NCI-H774 (cell line): ENCODE measurements around the gene TLNRD1.
A peak's percentile ranks its signal among the peaks of the same experiment; 100 is the strongest.

ENCODE experiments used
- DNase-seq: peaks from one replicate; lab custom pipeline; 2025; lab: John Stamatoyannopoulos, UW

Gene TLNRD1

DNA sequence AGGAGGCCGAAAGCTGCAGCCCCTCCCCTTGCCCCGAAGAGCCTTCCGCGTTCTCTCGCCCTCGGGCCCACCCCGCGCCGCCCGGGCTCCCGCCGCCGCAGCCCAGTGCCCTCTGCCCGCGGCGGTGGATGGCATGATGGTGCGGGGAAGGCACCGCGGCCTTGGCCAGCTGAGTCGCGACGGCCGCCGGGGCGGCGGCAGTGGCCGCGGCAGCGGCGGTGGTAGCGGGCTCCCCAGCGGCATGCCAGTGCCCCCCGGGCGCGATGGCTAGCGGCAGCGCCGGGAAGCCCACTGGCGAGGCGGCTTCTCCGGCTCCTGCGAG, 1.2 kb downstream of the TLNRD1 start:
- DNase-seq, result no peak

DNA sequence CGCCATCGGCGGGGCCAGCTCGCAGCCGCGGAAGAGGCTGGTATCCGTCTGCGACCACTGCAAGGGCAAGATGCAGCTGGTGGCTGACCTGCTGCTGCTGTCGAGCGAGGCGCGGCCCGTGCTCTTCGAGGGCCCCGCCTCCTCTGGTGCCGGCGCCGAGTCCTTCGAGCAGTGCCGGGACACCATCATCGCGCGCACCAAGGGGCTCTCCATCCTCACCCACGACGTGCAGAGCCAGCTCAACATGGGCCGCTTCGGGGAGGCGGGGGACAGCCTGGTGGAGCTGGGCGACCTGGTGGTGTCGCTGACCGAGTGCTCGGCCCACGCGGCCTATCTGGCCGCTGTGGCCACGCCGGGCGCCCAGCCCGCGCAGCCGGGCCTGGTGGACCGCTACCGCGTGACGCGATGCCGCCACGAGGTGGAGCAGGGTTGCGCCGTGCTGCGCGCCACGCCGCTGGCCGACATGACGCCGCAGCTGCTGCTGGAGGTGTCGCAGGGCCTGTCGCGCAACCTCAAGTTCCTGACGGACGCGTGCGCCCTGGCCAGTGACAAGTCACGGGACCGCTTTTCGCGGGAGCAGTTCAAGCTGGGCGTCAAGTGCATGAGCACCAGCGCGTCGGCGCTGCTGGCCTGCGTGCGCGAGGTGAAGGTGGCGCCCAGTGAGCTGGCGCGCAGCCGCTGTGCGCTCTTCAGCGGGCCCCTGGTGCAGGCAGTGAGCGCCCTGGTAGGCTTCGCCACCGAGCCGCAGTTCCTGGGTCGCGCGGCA, 1.8 kb downstream of the TLNRD1 start:
- no peak for DNase-seq

- DNase-seq, result no peak
These were observed 2.3 kb downstream of the TLNRD1 start for GRCh38 chr15:81003097-81003350.

DNA sequence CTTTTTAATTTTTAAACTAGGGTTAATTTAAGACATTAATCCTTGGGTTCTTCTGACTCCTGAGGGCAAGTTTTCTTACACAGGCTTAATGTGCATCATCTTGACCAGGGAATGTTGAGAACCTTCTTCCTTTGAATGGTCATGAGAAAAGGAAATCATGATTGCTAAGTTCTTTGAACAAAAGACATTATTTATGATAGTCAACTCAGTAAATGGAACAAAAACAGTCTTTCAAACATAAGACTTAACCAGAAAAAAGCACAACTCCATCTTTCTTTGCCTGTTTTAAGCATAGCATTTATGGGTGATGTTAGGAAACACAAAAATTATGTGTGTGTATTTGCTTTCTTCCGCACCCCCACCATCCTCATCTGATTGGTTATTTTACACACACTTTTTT, 5.4 kb downstream of the TLNRD1 start:
- no peak for DNase-seq

GRCh38 chr15:81007428-81008064, 6.8 kb downstream of the TLNRD1 start:
- DNase-seq, result no peak

DNA sequence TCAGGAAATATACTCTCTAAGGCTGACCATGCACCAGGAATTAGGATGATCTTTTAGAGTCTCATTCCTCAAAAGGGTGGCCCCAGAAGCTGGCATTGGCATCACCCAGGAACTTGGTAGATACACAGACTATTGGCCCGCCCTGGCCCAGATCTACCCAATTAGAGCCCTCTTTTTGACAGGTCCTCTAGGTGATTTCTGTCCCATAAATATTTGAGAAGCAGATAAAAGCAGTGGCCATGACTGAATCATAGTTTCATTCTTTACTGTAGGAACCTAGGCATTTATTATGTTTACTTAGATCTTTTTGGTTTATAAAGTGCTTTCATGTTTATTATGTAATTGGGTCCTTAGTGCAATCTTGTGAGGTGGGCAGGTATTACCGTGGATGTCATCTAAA, 7.6 kb downstream of the TLNRD1 start:
- peak; percentile 3 for DNase-seq

- no peak for DNase-seq
These were observed 9.4 kb downstream of the TLNRD1 start for GRCh38 chr15:81010086-81010485.

DNA sequence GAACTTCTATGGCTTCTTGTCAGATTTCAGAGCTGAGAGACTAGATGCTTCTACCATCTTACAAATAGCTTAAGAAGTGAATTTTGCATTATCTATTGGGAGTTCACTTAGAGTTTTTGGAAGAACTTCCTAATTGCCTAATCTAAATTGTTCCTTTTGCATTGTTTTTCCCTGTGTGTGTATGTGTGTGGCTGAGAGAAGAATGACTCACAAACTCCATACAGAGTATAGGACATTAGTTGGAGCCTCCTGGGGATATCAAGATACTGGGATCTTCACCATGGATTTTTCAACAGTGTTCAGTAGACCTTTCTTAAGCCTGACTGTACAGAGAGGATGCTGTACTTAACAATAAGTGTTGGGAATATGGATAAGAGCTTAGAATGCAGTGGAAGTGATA, 10.9 kb downstream of the TLNRD1 start:
- DNase-seq, result no peak

GRCh38 chr15:81012588-81012987, 11.9 kb downstream of the TLNRD1 start:
- no peak for DNase-seq

DNA sequence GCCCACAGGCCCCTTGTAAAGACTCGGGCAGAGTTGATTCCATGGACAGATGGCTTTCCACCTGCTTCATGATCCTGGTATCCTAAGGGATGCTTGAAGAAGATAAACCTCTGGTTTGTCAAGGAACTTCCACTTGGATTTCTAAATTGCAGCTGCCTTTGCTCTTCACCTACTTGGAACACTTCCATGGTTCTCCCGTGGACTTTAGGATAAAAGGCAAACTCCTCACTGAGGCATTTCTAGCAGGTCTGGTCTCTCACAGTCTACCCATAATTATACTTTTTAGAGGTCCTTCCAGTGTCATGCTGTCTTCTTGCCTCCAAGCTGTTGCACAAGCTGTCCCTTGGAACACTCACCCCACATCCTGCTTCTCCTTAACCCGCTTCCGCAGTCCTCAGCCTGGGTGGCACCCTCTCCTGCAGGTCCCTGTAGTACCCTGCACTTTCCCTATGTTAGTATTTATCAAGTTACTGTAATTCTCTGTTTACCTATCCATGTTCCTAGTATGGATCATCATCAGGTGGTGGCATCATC, 12.7 kb downstream of the TLNRD1 start:
- no peak for DNase-seq

DNA sequence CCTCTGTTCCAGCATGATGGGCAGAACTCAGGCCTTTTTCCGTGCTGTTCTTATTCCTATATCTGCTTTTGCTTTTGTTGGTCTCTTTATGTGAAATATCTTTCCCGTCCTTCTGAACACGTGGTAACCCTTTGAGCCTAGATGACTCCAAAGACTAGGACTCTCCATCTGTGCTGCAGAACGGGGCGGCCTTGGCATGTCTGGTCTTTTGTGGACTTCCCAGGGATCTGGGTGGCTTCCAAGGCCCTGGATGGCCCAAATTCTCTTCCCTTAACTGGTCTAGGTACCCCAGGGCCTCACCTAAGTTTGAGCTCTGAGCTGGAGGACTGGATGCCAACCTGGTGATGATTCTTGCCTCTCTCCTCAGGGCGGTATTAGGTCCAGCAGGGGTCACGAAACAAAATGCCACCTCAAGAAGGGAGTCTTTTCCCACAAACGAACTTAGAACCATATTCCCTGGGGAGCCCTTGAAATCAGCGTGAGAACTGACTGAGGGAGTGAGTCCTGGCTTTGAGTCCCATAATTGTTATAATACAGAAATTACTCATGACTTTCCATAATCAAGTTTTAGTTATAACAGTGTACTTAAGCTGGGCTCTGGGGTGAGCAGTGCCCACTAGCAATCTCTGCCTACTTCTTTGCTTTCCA, 13.8 kb downstream of the TLNRD1 start:
- no peak for DNase-seq

- no peak for DNase-seq
These were observed 15.1 kb downstream of the TLNRD1 start for GRCh38 chr15:81015621-81016488.

DNA sequence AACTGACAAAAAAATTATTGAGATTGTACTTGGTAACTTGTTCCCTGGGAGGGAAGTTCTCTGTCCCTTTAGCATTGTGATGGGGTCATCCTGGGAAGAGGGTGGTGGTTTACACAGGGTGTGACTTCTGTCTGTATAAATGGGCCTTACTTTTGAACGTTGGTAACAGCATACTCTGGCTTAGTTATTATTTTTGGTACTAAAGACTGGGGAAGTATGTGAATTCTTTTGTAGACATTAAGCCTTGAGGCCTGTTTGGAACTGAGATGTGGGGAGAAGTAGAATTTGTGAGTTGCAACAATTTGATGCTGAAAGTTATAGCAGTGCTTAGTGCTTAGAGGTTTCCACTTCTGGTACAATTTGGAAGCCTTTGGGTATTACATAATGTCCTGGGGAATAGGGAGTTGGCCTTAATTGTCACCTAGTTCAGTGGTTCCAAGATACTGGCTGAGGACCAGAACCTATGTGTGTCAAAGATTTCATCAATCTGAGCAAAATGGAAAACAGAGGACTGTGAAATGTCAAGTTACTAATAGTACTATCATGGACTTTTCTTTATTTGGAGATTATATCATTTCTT, 15.9 kb downstream of the TLNRD1 start:
- no peak for DNase-seq

- no peak for DNase-seq
These were observed 17.5 kb downstream of the TLNRD1 start for GRCh38 chr15:81018197-81018596.

DNA sequence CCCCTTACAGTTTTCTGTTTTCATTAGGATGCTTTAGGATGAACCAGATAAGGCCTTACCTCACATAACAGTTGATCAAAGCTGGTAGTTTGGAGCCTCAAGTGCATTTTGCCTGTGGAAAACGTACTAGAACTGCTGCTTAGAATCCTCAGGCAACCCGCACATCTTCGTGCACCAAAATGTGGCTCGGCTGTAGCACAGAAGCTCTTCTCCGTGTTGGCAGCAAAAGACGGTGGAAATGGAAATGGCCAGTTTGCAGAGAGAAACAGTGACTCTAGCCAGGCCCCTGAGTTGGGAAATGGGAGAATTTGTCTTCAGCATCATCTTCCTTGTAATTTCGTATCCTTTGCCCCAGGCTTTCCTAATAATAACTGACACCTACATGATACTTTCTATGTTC, 20.6 kb downstream of the TLNRD1 start:
- no peak for DNase-seq

DNA sequence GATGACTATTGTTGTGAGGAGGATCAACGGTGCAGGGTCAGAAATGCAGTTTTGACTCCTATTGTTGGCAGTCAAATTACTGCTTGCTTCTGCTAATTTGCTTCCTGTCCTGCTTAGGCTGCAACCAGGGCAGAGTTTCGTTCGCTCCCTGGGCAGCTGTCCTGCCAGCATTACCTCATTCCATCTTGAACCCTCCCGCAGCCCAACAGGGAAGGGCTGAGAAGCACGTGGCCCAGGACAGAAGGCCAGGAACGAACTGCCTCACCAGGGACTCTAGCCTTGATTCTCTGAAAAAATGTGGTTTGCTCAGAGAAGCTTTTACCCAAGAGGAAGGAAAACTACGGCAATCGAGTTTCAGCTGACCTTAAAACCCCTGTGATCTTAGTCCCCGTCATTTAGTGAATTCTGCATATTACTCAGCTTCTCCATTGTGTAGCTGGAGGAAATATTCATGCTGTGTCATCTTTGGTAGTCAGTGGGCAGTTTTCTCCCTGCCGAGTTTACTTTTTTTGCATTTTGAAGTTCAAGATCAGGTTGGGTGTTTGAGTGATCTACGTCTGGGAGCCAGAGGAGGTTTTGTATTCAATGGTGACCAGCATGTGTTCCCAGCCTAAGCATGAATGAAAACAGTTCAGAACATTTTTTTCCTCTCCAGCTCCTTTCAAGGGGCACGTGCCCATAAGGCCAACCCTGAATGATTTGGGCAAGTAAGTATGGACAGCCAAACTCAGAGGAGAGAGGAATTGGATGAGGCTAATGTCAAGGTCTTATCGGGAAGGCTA, 23.0 kb downstream of the TLNRD1 start:
- no peak for DNase-seq

DNA sequence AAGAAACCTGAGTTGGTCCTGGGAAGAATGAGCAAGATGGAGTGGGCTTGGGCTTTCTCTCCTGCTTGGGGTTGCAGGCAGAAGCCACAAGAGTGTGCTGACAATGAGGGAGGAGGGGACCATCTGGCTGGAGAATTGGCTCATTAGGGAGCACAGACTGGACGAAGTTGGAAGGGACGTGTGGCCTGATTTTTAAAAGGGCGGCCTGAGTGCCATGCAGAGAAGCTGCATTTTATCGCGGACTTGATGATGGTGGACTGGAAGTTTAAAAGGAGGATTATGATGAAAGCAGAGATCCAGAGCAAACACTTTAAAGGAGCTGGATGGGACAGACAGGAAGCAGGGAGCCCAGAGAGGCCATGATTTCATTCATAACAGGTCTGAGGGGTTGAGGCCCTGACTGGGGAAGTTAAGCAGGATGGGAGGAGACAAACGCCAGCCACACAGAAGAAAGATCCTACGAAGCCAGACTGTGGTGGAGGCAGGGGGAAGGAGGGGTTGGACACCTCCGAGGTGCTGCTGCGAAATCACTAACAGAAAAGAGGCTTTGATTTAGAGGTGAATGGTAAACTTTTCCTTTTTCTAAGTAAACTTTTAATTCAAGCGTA, 23.6 kb downstream of the TLNRD1 start:
- no peak for DNase-seq

- DNase-seq, result no peak
These were observed 24.2 kb downstream of the TLNRD1 start for GRCh38 chr15:81024936-81025335.

DNA sequence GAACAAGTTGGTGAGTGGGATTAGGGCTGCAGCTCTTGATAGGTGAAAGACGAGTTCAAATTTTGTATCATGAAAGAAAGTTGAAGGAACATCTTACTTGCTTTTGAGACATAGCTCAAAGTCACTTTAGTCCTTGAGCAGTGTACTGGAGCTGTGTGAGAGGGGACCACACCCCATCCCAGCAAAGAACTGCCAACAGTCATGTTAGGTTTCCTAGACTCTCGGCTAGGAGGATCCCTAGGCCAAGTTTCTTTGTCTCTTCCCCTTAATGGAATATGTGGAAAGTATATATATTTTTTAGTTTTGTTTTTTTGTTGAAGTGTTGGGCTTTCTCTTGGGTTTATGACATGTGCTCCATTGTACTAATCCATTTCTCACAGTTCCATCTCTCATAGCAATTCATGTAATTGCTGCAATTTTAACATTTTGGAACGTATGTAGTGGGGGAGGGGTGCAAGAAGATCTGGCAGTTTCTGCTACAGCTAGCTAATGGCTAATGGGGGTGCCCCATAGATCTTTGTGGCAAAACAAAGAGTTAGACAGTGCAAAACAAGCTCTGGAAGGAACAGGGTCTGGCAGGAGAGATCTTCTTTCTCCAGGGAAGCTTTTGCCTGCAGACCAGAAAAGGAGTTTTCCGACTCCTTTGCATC, 25.1 kb downstream of the TLNRD1 start:
- DNase-seq, result no peak

- no peak for DNase-seq
These were observed 26.3 kb downstream of the TLNRD1 start for GRCh38 chr15:81026836-81027599.
